ENCODE results near the gene IFI30.
"Not testable (repeated sequence)": the region's sequence is repeated elsewhere in the genome, so short reads cannot be mapped to it uniquely, and the experiment has no call there.

IFI30 gene

GRCh38 chr19:18197941-18198340 is 24.3 kb downstream of the IFI30 start:
- Mint-ChIP-seq H3K27me3 (ENCODE audit: low read depth) (no peaks in the 10 kb centered on the region), H3K27ac (no peak overlapping the region), H3K4me1 (ENCODE audit: low read depth) (peaks cover 19% of the 10 kb centered on the region), H3K9me3 (no peaks in the 10 kb centered on the region), H3K36me3 (ENCODE audit: low read depth) (peaks cover 23% of the 10 kb centered on the region), H3K4me3 (no peak overlapping the region)

- Mint-ChIP-seq H3K9me3 (no peaks in the 10 kb centered on the region), H3K4me3 (no peak overlapping the region), H3K4me1 (ENCODE audit: low read depth) (peaks cover 24% of the 10 kb centered on the region), H3K27ac (no peak overlapping the region), H3K36me3 (ENCODE audit: low read depth) (peaks cover 23% of the 10 kb centered on the region), H3K27me3 (ENCODE audit: low read depth) (no peaks in the 10 kb centered on the region)
Measured at GRCh38 chr19:18198374-18198773, 24.8 kb downstream of the IFI30 start.

- Mint-ChIP-seq H3K36me3 (ENCODE audit: low read depth) (peaks cover 23% of the 10 kb centered on the region), H3K27ac (no peak overlapping the region), H3K27me3 (ENCODE audit: low read depth) (peaks cover 3% of the 10 kb centered on the region), H3K4me3 (peak overlapping the region; percentile 46), H3K4me1 (ENCODE audit: low read depth) (peaks cover 23% of the 10 kb centered on the region), H3K9me3 (no peaks in the 10 kb centered on the region)
Measured at GRCh38 chr19:18202397-18202777, 28.8 kb downstream of the IFI30 start.

- H3K27me3 Mint-ChIP-seq (ENCODE audit: low read depth): peaks cover 3% of the 10 kb centered on the region
- peaks cover 23% of the 10 kb centered on the region for H3K4me1 Mint-ChIP-seq (ENCODE audit: low read depth)
- H3K9me3 Mint-ChIP-seq: no peaks in the 10 kb centered on the region
- peak overlapping the region; percentile 93 for H3K4me3 Mint-ChIP-seq
- peaks cover 23% of the 10 kb centered on the region for H3K36me3 Mint-ChIP-seq (ENCODE audit: low read depth)
- peak overlapping the region; percentile 78 for H3K27ac Mint-ChIP-seq
Measured at GRCh38 chr19:18202778-18203407, 29.3 kb downstream of the IFI30 start.

- H3K4me1 Mint-ChIP-seq (ENCODE audit: low read depth): peaks cover 23% of the 10 kb centered on the region
- peak overlapping the region; percentile 93 for H3K4me3 Mint-ChIP-seq
- peaks cover 3% of the 10 kb centered on the region for H3K27me3 Mint-ChIP-seq (ENCODE audit: low read depth)
- H3K36me3 Mint-ChIP-seq (ENCODE audit: low read depth): peaks cover 18% of the 10 kb centered on the region
- H3K9me3 Mint-ChIP-seq: no peaks in the 10 kb centered on the region
- H3K27ac Mint-ChIP-seq: peak overlapping the region; percentile 78
Measured at GRCh38 chr19:18203408-18203862, 29.8 kb downstream of the IFI30 start.

GRCh38 chr19:18203863-18204393 is 30.3 kb downstream of the IFI30 start, which contains the start of gene RAB3A:
Gene RAB3A, minus strand, starts transcription at chr19:18204042. Its CDS starts 1,302 bp downstream, at chr19:18202740.
- Mint-ChIP-seq H3K9me3 (no peaks in the 10 kb centered on the region), H3K27me3 (ENCODE audit: low read depth) (peaks cover 3% of the 10 kb centered on the region), H3K4me3 (peak within 1 kb of the TSS; percentile 93), H3K36me3 (ENCODE audit: low read depth) (peaks cover 13% of the 10 kb centered on the region), H3K27ac (peak within 1 kb of the TSS; percentile 93), H3K4me1 (ENCODE audit: low read depth) (peaks cover 23% of the 10 kb centered on the region)

GRCh38 chr19:18204394-18205199 is 31.0 kb downstream of the IFI30 start:
- Mint-ChIP-seq H3K27ac (peak overlapping the region; percentile 93), H3K4me1 (ENCODE audit: low read depth) (peaks cover 23% of the 10 kb centered on the region), H3K9me3 (no peaks in the 10 kb centered on the region), H3K4me3 (peak overlapping the region; percentile 93), H3K27me3 (ENCODE audit: low read depth) (peaks cover 3% of the 10 kb centered on the region), H3K36me3 (ENCODE audit: low read depth) (peaks cover 11% of the 10 kb centered on the region)

- Mint-ChIP-seq H3K4me3 (peak overlapping the region; percentile 93), H3K36me3 (ENCODE audit: low read depth) (peaks cover 8% of the 10 kb centered on the region), H3K4me1 (ENCODE audit: low read depth) (peaks cover 23% of the 10 kb centered on the region), H3K27ac (peak overlapping the region; percentile 93), H3K9me3 (no peaks in the 10 kb centered on the region), H3K27me3 (ENCODE audit: low read depth) (peaks cover 3% of the 10 kb centered on the region)
Measured at GRCh38 chr19:18205200-18205892, 31.7 kb downstream of the IFI30 start.

GRCh38 chr19:18206018-18206417 is 32.4 kb downstream of the IFI30 start:
- H3K4me3 Mint-ChIP-seq: no peak overlapping the region
- peaks cover 23% of the 10 kb centered on the region for H3K4me1 Mint-ChIP-seq (ENCODE audit: low read depth)
- no peak overlapping the region for H3K27ac Mint-ChIP-seq
- peaks cover 5% of the 10 kb centered on the region for H3K27me3 Mint-ChIP-seq (ENCODE audit: low read depth)
- no peaks in the 10 kb centered on the region for H3K9me3 Mint-ChIP-seq
- peaks cover 7% of the 10 kb centered on the region for H3K36me3 Mint-ChIP-seq (ENCODE audit: low read depth)

GRCh38 chr19:18208098-18208951 is 34.7 kb downstream of the IFI30 start:
- peaks cover 10% of the 10 kb centered on the region for H3K4me1 Mint-ChIP-seq (ENCODE audit: low read depth)
- peaks cover 10% of the 10 kb centered on the region for H3K27me3 Mint-ChIP-seq (ENCODE audit: low read depth)
- H3K27ac Mint-ChIP-seq: no peak overlapping the region
- no peak overlapping the region for H3K4me3 Mint-ChIP-seq
- no peaks in the 10 kb centered on the region for H3K36me3 Mint-ChIP-seq (ENCODE audit: low read depth)
- H3K9me3 Mint-ChIP-seq: no peaks in the 10 kb centered on the region

- H3K27me3 Mint-ChIP-seq (ENCODE audit: low read depth): peaks cover 10% of the 10 kb centered on the region
- not testable (repeated sequence) for H3K27ac Mint-ChIP-seq; H3K36me3 Mint-ChIP-seq (ENCODE audit: low read depth); H3K4me3 Mint-ChIP-seq; H3K9me3 Mint-ChIP-seq; H3K4me1 Mint-ChIP-seq (ENCODE audit: low read depth)
Measured at GRCh38 chr19:18209912-18210311, 36.3 kb downstream of the IFI30 start.

- H3K36me3 Mint-ChIP-seq (ENCODE audit: low read depth): no peaks in the 10 kb centered on the region
- H3K4me3 Mint-ChIP-seq: no peak overlapping the region
- H3K4me1 Mint-ChIP-seq (ENCODE audit: low read depth): no peaks in the 10 kb centered on the region
- no peaks in the 10 kb centered on the region for H3K9me3 Mint-ChIP-seq
- H3K27me3 Mint-ChIP-seq (ENCODE audit: low read depth): peaks cover 10% of the 10 kb centered on the region
- no peak overlapping the region for H3K27ac Mint-ChIP-seq
Measured at GRCh38 chr19:18211683-18212082, 38.1 kb downstream of the IFI30 start.

GRCh38 chr19:18214779-18215433 is 41.3 kb downstream of the IFI30 start:
- H3K4me3 Mint-ChIP-seq: no peak overlapping the region
- no peaks in the 10 kb centered on the region for H3K9me3 Mint-ChIP-seq
- H3K36me3 Mint-ChIP-seq (ENCODE audit: low read depth): no peaks in the 10 kb centered on the region
- H3K4me1 Mint-ChIP-seq (ENCODE audit: low read depth): no peaks in the 10 kb centered on the region
- H3K27ac Mint-ChIP-seq: no peak overlapping the region
- peaks cover 10% of the 10 kb centered on the region for H3K27me3 Mint-ChIP-seq (ENCODE audit: low read depth)
